Measurements from ENCODE around the gene SCRN2. TPM values are rescaled to one million over a fixed set of nuclear protein-coding genes. Genes with fewer than 3 reads are reported as not detected.

The SCRN2 gene
- 58.6 and 59.0 TPM in 2 replicates for total RNA-seq
- long read RNA-seq, transcript SCRN2-212 (7 exons, 1,745 nt): major isoform, 7 of 61 reads
- long read RNA-seq, transcript SCRN2-201 (8 exons, 1,548 nt): minor isoform, 5 of 61 reads
- long read RNA-seq, partial matches to known transcripts: 22 of 61 reads
- long read RNA-seq, other reads (novel, unspliced or antisense): 22 of 61 reads

GRCh38 chr17:47840742-47841487 lies at the start of gene SCRN2:
TSS of gene SCRN2 (minus strand) at chr17:47841273. CDS start at chr17:47840843, 430 bp downstream.
- peak; percentile 97 for DNase-seq (ENCODE audit: low spot score, unreplicated experiment)
- peak within 1 kb of the TSS; percentile 97 for H3K27ac Mint-ChIP-seq
- peaks cover 12% of the 10 kb centered on the region for H3K27me3 Mint-ChIP-seq
- peaks cover 3% of the 10 kb centered on the region for H3K36me3 Mint-ChIP-seq (ENCODE audit: insufficient read depth)
- H3K4me3 Mint-ChIP-seq (ENCODE audit: low read depth): peak within 1 kb of the TSS; percentile 94
- H3K9me3 Mint-ChIP-seq (ENCODE audit: low read depth): no peaks in the 10 kb centered on the region
- H3K4me1 Mint-ChIP-seq (ENCODE audit: low read depth): peaks cover 20% of the 10 kb centered on the region
- TF ChIP-seq, protein P1, sequence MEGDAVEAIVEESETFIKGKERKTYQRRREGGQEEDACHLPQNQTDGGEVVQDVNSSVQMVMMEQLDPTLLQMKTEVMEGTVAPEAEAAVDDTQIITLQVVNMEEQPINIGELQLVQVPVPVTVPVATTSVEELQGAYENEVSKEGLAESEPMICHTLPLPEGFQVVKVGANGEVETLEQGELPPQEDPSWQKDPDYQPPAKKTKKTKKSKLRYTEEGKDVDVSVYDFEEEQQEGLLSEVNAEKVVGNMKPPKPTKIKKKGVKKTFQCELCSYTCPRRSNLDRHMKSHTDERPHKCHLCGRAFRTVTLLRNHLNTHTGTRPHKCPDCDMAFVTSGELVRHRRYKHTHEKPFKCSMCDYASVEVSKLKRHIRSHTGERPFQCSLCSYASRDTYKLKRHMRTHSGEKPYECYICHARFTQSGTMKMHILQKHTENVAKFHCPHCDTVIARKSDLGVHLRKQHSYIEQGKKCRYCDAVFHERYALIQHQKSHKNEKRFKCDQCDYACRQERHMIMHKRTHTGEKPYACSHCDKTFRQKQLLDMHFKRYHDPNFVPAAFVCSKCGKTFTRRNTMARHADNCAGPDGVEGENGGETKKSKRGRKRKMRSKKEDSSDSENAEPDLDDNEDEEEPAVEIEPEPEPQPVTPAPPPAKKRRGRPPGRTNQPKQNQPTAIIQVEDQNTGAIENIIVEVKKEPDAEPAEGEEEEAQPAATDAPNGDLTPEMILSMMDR (IDR thresholded peaks at IDR 0.05; ENCODE audit: unreplicated experiment): peak; percentile 91

- H3K4me1 Mint-ChIP-seq (ENCODE audit: low read depth): peaks cover 13% of the 10 kb centered on the region
- DNase-seq (ENCODE audit: low spot score, unreplicated experiment): peak; percentile 89
- H3K27me3 Mint-ChIP-seq: no peaks in the 10 kb centered on the region
- no peaks in the 10 kb centered on the region for H3K36me3 Mint-ChIP-seq (ENCODE audit: insufficient read depth)
- H3K4me3 Mint-ChIP-seq (ENCODE audit: low read depth): no peak overlapping the region
- TF ChIP-seq, protein P1 (IDR thresholded peaks at IDR 0.05; ENCODE audit: unreplicated experiment): peak; percentile 96
- H3K9me3 Mint-ChIP-seq (ENCODE audit: low read depth): no peaks in the 10 kb centered on the region
- H3K27ac Mint-ChIP-seq: no peak overlapping the region
These were observed 48.9 kb upstream of the SCRN2 start for GRCh38 chr17:47889734-47890529.

GRCh38 chr17:47888293-47888692 lies 47.2 kb upstream of the SCRN2 start:
- no peak for DNase-seq (ENCODE audit: low spot score, unreplicated experiment)
- H3K9me3 Mint-ChIP-seq (ENCODE audit: low read depth): no peaks in the 10 kb centered on the region
- H3K4me1 Mint-ChIP-seq (ENCODE audit: low read depth): peaks cover 7% of the 10 kb centered on the region
- H3K36me3 Mint-ChIP-seq (ENCODE audit: insufficient read depth): no peaks in the 10 kb centered on the region
- TF ChIP-seq, protein P1 (IDR thresholded peaks at IDR 0.05; ENCODE audit: unreplicated experiment): no peak
- H3K27ac Mint-ChIP-seq: no peak overlapping the region
- H3K27me3 Mint-ChIP-seq: peaks cover 3% of the 10 kb centered on the region
- no peak overlapping the region for H3K4me3 Mint-ChIP-seq (ENCODE audit: low read depth)

DNA sequence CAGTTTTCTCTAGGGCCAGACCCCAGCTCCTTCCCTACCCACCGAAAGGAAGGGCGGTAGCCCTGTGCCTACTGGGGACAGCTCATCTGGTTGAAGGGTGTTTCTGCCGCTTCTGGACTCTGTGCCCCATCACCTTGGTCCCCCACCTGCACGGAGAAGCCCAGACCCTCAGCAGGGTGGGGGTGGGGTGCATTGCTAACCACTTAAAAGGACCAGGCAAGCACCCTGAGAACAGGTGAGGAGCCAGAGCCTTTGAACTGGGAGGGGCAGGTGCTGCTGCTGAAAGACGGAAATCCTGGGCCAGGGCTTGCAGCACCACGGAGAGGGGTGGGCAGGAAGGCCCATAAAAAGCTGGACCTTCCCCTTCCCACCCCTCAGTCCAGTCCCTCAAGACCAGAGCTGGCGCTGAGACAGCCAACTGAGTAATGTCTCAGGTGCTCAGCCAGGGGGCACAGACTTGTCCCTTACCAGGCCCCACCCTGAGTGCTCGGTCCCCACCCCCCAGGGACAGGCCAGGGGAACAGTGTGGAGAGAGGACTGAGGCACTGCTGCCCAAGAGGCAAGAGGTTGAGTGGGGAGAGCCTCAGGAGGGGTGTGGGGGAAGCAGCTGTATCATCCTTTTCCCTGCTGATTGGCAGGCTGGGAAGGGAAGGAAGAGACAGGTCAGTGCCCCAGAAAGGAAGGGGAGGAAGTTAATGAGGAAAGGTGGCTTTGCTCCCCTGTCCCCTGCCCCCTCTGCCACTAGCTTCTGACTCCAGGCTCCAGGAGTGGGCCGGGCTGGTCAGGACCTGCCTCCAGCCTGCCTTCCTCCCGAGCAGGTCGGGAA lies 44.0 kb upstream of the SCRN2 start:
- H3K4me3 Mint-ChIP-seq (ENCODE audit: low read depth): no peak overlapping the region
- TF ChIP-seq, protein P1 (IDR thresholded peaks at IDR 0.05; ENCODE audit: unreplicated experiment): no peak
- no peaks in the 10 kb centered on the region for H3K9me3 Mint-ChIP-seq (ENCODE audit: low read depth)
- peaks cover 7% of the 10 kb centered on the region for H3K4me1 Mint-ChIP-seq (ENCODE audit: low read depth)
- H3K36me3 Mint-ChIP-seq (ENCODE audit: insufficient read depth): no peaks in the 10 kb centered on the region
- no peak overlapping the region for H3K27ac Mint-ChIP-seq
- H3K27me3 Mint-ChIP-seq: peaks cover 4% of the 10 kb centered on the region
- no peak for DNase-seq (ENCODE audit: low spot score, unreplicated experiment)

DNA sequence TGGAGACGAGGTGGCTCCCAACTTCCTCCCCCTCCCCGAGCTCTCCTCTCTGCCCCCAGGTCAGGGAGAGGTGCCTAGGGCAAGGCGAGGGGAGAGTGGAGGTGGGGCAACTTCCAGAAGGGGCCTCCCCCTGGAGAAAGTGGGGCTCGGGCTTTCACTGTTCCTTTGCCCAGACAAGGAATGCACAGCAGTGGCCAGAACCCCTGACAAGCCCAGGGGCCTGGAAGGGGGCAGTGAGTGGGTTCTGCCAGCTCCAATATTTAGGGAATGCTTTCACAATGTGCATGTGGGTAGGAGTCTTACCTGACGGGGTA lies 43.3 kb upstream of the SCRN2 start:
- no peak overlapping the region for H3K4me3 Mint-ChIP-seq (ENCODE audit: low read depth)
- TF ChIP-seq, protein P1 (IDR thresholded peaks at IDR 0.05; ENCODE audit: unreplicated experiment): no peak
- H3K27ac Mint-ChIP-seq: no peak overlapping the region
- DNase-seq (ENCODE audit: low spot score, unreplicated experiment): no peak
- no peaks in the 10 kb centered on the region for H3K36me3 Mint-ChIP-seq (ENCODE audit: insufficient read depth)
- peaks cover 4% of the 10 kb centered on the region for H3K27me3 Mint-ChIP-seq
- H3K9me3 Mint-ChIP-seq (ENCODE audit: low read depth): no peaks in the 10 kb centered on the region
- H3K4me1 Mint-ChIP-seq (ENCODE audit: low read depth): peaks cover 7% of the 10 kb centered on the region
